HL-60 (cell line): ENCODE data around the gene ARHGEF1.

Experiments
- DNase-seq, 2 experiments: peaks; one replicate each; pipeline ENCODE4 v3.0.0-alpha.2; 2010 to 2020; ENCODE audit warnings: low read depth in 1 of 2, low spot score in 1 of 2
- H3K27ac ChIP-seq: fragments of 250-450 bp; sonication (Bioruptor Pico); replicated peaks from 2 replicates; pipeline ENCODE4 v1.5.1; 2020; ENCODE audit warnings: mild to moderate bottlenecking, moderate library complexity
- H3K27me3 ChIP-seq: fragments of 250-450 bp; sonication (Bioruptor Pico); 2 replicates; pipeline ENCODE4 v1.5.1; 2021; ENCODE audit warnings: mild to moderate bottlenecking, moderate library complexity; ENCODE audit not compliant: insufficient read depth, poor library complexity, severe bottlenecking
- H3K4me3 ChIP-seq: replicated peaks from 2 replicates; pipeline ENCODE4 v1.5.1; 2011; ENCODE audit warnings: mild to moderate bottlenecking, control low read depth, low read length; ENCODE audit not compliant: insufficient read depth
- GABPA ChIP-seq: IDR thresholded peaks from 2 replicates; pipeline ENCODE4 v1.6.1; 2012; ENCODE audit warnings: low read depth
- POLR2AphosphoS5 ChIP-seq: IDR thresholded peaks from 2 replicates; pipeline ENCODE4 v1.6.1; 2012; ENCODE audit warnings: low read depth
- SPI1 ChIP-seq: IDR thresholded peaks from 2 replicates; pipeline ENCODE4 v1.6.1; 2012; ENCODE audit warnings: low read depth, mild to moderate bottlenecking, borderline replicate concordance
- TF ChIP-seq, protein P1 (sequence below): IDR thresholded peaks from 2 replicates; pipeline ENCODE4 v1.6.1; 2012; ENCODE audit warnings: low read depth; ENCODE audit not compliant: insufficient replicate concordance
- TF ChIP-seq, protein P2 (sequence below): IDR thresholded peaks from one replicate; pipeline ENCODE4 v1.5.1; 2011; ENCODE audit warnings: low read length, control low read depth, inconsistent platforms; ENCODE audit not compliant: insufficient read depth

The ARHGEF1 gene

DNA sequence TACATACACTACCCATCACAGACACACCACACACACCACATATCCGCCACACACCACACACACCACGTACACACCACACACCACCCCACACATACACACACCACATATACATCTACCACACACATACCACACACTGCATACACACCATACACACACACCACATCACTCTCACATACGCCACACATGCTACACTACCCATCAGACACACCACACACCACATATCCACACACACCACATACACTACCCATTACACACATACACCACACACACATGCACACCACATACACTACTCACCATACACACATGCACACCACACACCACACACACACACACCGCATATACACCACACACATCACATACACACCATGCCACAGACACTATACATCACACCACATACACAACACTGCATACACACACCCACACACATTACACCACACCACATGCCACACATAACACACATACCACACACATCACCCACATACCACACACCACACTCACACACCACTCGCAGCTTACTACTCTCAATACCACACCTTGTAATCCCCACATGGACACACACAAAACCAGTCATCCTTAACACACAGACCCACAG is 35.8 kb downstream of the ARHGEF1 start:
- peaks cover 50% of the 10 kb centered on the region for H3K27me3 ChIP-seq

DNA sequence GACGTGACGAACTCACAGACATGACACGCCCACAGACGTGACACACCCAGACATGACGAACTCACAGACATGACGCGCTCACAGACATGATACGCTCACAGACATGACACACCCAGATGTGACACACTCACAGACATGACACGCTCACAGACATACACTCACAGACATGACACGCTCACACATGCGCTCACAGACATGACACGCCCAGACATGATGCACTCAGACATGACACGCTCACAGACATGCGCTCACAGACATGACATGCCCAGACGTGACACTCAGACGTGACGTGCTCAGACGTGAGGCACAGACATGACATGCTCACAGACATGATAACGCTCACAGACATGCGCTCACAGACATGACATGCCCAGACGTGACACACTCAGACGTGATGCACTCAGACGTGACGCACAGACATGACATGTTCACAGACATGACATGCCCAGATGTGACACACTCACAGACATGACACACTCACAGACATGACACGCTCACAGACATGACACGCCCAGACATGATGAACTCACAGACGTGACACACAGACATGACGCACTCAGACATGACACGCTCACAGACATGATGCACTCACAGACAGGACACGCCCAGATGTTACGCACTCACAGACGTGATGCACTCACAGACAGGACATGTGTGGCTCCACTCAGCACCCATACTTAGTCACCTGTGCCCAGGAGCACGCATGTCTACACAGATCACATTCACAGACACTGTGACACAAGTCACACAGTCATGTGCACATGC is 37.1 kb downstream of the ARHGEF1 start:
- peaks cover 43% of the 10 kb centered on the region for H3K27me3 ChIP-seq
- no peak overlapping the region for H3K4me3 ChIP-seq
- TF ChIP-seq, protein P1, sequence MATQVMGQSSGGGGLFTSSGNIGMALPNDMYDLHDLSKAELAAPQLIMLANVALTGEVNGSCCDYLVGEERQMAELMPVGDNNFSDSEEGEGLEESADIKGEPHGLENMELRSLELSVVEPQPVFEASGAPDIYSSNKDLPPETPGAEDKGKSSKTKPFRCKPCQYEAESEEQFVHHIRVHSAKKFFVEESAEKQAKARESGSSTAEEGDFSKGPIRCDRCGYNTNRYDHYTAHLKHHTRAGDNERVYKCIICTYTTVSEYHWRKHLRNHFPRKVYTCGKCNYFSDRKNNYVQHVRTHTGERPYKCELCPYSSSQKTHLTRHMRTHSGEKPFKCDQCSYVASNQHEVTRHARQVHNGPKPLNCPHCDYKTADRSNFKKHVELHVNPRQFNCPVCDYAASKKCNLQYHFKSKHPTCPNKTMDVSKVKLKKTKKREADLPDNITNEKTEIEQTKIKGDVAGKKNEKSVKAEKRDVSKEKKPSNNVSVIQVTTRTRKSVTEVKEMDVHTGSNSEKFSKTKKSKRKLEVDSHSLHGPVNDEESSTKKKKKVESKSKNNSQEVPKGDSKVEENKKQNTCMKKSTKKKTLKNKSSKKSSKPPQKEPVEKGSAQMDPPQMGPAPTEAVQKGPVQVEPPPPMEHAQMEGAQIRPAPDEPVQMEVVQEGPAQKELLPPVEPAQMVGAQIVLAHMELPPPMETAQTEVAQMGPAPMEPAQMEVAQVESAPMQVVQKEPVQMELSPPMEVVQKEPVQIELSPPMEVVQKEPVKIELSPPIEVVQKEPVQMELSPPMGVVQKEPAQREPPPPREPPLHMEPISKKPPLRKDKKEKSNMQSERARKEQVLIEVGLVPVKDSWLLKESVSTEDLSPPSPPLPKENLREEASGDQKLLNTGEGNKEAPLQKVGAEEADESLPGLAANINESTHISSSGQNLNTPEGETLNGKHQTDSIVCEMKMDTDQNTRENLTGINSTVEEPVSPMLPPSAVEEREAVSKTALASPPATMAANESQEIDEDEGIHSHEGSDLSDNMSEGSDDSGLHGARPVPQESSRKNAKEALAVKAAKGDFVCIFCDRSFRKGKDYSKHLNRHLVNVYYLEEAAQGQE = no peak
- no peak for TF ChIP-seq POLR2AphosphoS5
- TF ChIP-seq, protein P2, sequence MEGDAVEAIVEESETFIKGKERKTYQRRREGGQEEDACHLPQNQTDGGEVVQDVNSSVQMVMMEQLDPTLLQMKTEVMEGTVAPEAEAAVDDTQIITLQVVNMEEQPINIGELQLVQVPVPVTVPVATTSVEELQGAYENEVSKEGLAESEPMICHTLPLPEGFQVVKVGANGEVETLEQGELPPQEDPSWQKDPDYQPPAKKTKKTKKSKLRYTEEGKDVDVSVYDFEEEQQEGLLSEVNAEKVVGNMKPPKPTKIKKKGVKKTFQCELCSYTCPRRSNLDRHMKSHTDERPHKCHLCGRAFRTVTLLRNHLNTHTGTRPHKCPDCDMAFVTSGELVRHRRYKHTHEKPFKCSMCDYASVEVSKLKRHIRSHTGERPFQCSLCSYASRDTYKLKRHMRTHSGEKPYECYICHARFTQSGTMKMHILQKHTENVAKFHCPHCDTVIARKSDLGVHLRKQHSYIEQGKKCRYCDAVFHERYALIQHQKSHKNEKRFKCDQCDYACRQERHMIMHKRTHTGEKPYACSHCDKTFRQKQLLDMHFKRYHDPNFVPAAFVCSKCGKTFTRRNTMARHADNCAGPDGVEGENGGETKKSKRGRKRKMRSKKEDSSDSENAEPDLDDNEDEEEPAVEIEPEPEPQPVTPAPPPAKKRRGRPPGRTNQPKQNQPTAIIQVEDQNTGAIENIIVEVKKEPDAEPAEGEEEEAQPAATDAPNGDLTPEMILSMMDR = no peak
- no peak for TF ChIP-seq GABPA
- TF ChIP-seq SPI1 = no peak
- no peak for DNase-seq
- no peak overlapping the region for H3K27ac ChIP-seq

More for the DNA sequence above, 35.8 kb downstream of the ARHGEF1 start:
- TF ChIP-seq, protein P2 = no peak
- TF ChIP-seq GABPA (no peak), SPI1 (no peak), POLR2AphosphoS5 (no peak)
- TF ChIP-seq, protein P1 = no peak
- Histone ChIP-seq H3K4me3 (no peak overlapping the region), H3K27ac (no peak overlapping the region)
- DNase-seq = no peak

DNA sequence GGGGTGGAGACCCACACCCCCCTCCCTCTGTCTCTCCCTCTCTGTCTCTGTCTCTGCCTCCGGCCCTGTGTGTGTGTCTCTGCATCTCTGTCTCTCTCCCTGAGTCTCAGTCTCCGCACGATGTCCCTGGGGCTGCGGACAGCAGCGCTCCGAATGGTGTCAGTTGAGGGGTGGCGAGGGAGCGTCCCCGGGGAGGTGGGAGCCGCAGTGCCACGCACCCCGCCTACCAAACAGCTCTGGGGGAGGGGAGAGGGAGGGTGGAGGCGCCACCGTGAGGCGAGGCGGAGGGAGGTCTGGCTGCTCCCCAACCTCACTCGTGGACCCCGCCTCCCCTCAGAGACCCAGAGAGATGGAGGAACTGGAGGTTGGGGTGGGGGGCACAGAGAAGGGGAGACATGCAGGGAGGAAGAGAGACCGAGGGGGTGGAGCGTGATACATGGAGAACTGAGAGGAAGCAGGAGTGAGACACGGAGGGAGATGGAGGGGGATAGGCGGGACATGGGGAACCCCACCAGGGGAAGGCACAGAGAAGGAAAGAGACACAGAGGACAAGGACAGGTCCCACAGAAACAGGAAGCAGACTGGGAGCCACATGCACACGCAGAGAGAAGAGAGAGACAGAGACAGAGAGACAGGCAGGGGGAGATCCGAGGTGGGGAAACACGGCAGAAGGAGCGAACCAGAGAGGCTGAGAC is 38.0 kb downstream of the ARHGEF1 start:
- Histone ChIP-seq H3K27ac (no peak overlapping the region), H3K4me3 (no peak overlapping the region), H3K27me3 (peaks cover 37% of the 10 kb centered on the region)
- TF ChIP-seq, protein P1 = no peak
- TF ChIP-seq SPI1 = no peak
- no peak for DNase-seq
